GM20000 (cell line): Measurements from ENCODE around the gene NRG2.

ENCODE experiments used
- DNase-seq: peaks from one replicate; pipeline ENCODE4 v3.0.0; 2012; ENCODE audit warnings: low spot score
- TF ChIP-seq, protein P1 (sequence below): IDR thresholded peaks from 2 replicates; pipeline ENCODE4 v1.5.1; 2012; ENCODE audit warnings: mild to moderate bottlenecking, control low read depth; ENCODE audit errors: extremely low read depth, missing control alignments

Gene NRG2

GRCh38 chr5:140012443-140012842 lies 30.7 kb downstream of the NRG2 start:
- no peak for DNase-seq
- TF ChIP-seq, protein P1, sequence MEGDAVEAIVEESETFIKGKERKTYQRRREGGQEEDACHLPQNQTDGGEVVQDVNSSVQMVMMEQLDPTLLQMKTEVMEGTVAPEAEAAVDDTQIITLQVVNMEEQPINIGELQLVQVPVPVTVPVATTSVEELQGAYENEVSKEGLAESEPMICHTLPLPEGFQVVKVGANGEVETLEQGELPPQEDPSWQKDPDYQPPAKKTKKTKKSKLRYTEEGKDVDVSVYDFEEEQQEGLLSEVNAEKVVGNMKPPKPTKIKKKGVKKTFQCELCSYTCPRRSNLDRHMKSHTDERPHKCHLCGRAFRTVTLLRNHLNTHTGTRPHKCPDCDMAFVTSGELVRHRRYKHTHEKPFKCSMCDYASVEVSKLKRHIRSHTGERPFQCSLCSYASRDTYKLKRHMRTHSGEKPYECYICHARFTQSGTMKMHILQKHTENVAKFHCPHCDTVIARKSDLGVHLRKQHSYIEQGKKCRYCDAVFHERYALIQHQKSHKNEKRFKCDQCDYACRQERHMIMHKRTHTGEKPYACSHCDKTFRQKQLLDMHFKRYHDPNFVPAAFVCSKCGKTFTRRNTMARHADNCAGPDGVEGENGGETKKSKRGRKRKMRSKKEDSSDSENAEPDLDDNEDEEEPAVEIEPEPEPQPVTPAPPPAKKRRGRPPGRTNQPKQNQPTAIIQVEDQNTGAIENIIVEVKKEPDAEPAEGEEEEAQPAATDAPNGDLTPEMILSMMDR, result no peak

- TF ChIP-seq, protein P1, result no peak
- DNase-seq, result peak; percentile 63
Observed at GRCh38 chr5:140011297-140011802, 31.7 kb downstream of the NRG2 start.

DNA sequence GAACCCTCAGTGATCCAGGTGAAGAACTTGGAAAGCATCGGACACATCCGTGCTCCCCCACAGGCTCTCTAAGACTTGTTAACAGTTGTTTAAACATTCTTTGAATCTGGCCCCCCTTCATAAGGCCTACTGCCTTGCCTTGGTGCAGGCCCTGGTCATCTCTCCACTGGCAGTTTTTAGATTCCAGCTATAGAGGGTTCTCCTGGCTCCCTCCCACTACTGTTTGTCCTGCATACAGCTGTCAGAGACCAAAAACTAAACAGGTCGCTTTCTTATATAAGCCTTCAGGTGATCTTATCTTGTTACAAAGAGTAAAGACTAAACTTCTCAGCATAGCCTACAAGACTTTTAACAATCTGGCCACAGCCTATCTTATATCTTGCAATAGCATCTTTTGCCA lies 32.3 kb downstream of the NRG2 start:
- TF ChIP-seq, protein P1, result no peak
- DNase-seq, result no peak

DNA sequence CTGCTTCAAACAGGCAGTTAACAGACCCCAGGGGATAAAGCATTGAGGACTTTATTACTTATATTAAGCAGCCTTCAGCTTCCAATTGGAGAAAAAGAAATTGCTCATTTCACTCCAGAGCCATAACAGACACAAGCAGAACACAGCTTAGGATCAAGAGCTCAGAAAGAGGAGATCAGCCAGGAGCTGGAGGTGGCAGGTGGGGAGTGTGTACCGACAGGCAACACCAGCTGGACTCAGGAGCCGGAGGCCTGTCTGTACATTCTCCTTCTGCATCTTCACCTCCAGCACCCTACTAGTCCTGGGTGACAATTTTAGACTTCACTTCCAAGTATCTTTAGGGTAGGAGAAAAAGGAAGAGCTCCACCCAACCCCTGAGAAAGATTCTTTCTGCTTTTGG lies 35.8 kb downstream of the NRG2 start:
- TF ChIP-seq, protein P1, result no peak
- DNase-seq, result no peak

- DNase-seq, result peak; percentile 72
- TF ChIP-seq, protein P1, result no peak
Observed at GRCh38 chr5:140005145-140005591, 37.9 kb downstream of the NRG2 start.

GRCh38 chr5:140004174-140004573 lies 38.9 kb downstream of the NRG2 start:
- DNase-seq, result no peak
- TF ChIP-seq, protein P1, result no peak

DNA sequence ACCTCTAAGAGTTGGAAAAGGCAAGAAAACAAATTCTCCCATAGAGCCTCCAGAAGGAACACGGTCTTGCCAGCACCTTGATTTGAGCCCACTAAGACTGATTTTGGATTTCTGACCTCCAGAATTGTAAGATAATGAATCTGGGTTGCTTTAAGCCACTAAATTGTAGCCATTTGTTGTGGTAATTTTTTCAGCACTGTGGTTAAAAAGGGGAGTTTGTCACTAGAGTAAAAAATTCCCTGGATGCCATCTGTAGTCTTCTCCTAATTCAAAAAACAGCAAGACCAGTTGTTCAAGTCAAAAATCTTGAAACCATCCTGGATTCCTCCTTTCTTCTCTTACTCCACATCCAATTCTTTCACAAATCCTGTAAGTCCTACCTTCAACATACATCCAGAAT lies 39.6 kb downstream of the NRG2 start:
- TF ChIP-seq, protein P1, result no peak
- DNase-seq, result no peak
